HCT116 (cell line): ENCODE measurements around the gene ARL5C. TPM values are rescaled to one million over a fixed set of nuclear protein-coding genes. Genes with fewer than 3 reads are reported as not detected.
A peak's percentile ranks its signal among the peaks of the same experiment; 100 is the strongest.

ENCODE experiments used
- ATAC-seq: fragments of 200-7000 bp; cut with Tn5 transposase; 2 replicates; pipeline ENCODE4 v1.9.1; 2020; ENCODE audit warnings: mild to moderate bottlenecking, moderate library complexity
- BruUV-seq: library from RNA; stranded (reverse); fragments of 400-500 nt; replicated peaks from 2 replicates; lab custom pipeline; 2021; lab: Mats Ljungman, UMichigan
- CTCF ChIA-PET: fragments of 300-600 bp; sonication (Branson Sonifier 250); formaldehyde crosslinking; loops from one replicate; lab custom pipeline; 2021; ENCODE audit warnings: antibody characterized with exemption; lab: Charles Lee
- POLR2A ChIA-PET: fragments of 300-600, 350-600 bp; sonication (Branson Sonifier 250); formaldehyde crosslinking; loops from one replicate; lab custom pipeline; 2021; ENCODE audit warnings: antibody characterized with exemption; lab: Charles Lee
- RAD21 ChIA-PET, 2 experiments: fragments of 300-600 bp; sonication (Branson Sonifier 250); formaldehyde crosslinking; loops; one replicate each; lab custom pipeline; 2023; ENCODE audit warnings: low total read pairs in 2 of 2; ENCODE audit not compliant: uncharacterized antibody in 2 of 2, unreplicated experiment in 2 of 2, low non-redundant PET in 1 of 2; lab: Charles Lee
- DNase-seq: peaks from one replicate; pipeline ENCODE4 v3.0.0-alpha.2; 2010; ENCODE audit warnings: low read depth, low spot score
- H2AFZ ChIP-seq: fragments of 200-600 bp; shearing (Covaris generic), sonication (generic); 2 replicates; pipeline ENCODE4 v1.6.1; 2017; ENCODE audit warnings: low read depth, mixed run types, mixed read lengths, antibody characterized with exemption, low read length; ENCODE audit not compliant: poor library complexity, severe bottlenecking
- H3K27ac ChIP-seq: 2 replicates; pipeline ENCODE4 v1.5.1; 2012; ENCODE audit warnings: low read depth, low read length
- H3K27me3 ChIP-seq: fragments of 200-600 bp; sonication (generic); 2 replicates; pipeline ENCODE4 v1.6.1; 2016; ENCODE audit warnings: mixed run types, low read length, mixed read lengths; ENCODE audit not compliant: insufficient read depth
- H3K36me3 ChIP-seq, 2 experiments: fragments of 200-500 bp in 1 of 2; fragments of 200-600 bp in 1 of 2; sonication (Bioruptor generic) in 1 of 2; sonication (generic) in 1 of 2; 2 replicates each; pipeline versions ENCODE4 v1.5.1 to v1.6.1; 2014 to 2016; ENCODE audit warnings: low read length in 2 of 2, inconsistent platforms in 1 of 2, mixed read lengths in 1 of 2, mixed run types in 1 of 2; ENCODE audit not compliant: insufficient read depth in 2 of 2, control insufficient read depth in 1 of 2
- H3K4me1 ChIP-seq, 2 experiments: fragments of 200-600 bp in 1 of 2; sonication (generic) in 1 of 2; 2 replicates each; pipeline versions ENCODE4 v1.5.1 to v1.6.1; 2012 to 2017; ENCODE audit warnings: low read length in 2 of 2, inconsistent platforms in 1 of 2, mild to moderate bottlenecking in 1 of 2, mixed read lengths in 1 of 2, mixed run types in 1 of 2, moderate library complexity in 1 of 2; ENCODE audit not compliant: insufficient read depth in 2 of 2, control insufficient read depth in 1 of 2
- H3K4me2 ChIP-seq: fragments of 200-600 bp; sonication (generic); 2 replicates; pipeline ENCODE4 v1.6.1; 2017; ENCODE audit warnings: mixed run types, low read length, mixed read lengths
- H3K4me3 ChIP-seq, 2 experiments: fragments of 200-600 bp in 1 of 2; sonication (generic) in 1 of 2; replicated peaks in 1 of 2; 2 replicates each; pipeline ENCODE4 v1.5.1; 2011 to 2016; ENCODE audit warnings: low read length in 2 of 2, control low read depth in 1 of 2, low read depth in 1 of 2, mild to moderate bottlenecking in 1 of 2, mixed read lengths in 1 of 2, mixed run types in 1 of 2
- H3K79me2 ChIP-seq: fragments of 200-600 bp; sonication (generic); 2 replicates; pipeline ENCODE4 v1.6.1; 2017; ENCODE audit warnings: mild to moderate bottlenecking, mixed run types, low read length, moderate library complexity, mixed read lengths; ENCODE audit not compliant: insufficient read depth
- H3K9ac ChIP-seq: fragments of 200-600 bp; sonication (generic); 2 replicates; pipeline ENCODE4 v1.6.1; 2016; ENCODE audit warnings: low read length, mixed read lengths
- H3K9me2 ChIP-seq: fragments of 200-600 bp; sonication (generic), shearing (Covaris generic); 2 replicates; pipeline ENCODE4 v1.6.1; 2017; ENCODE audit warnings: mixed run types, mild to moderate bottlenecking, moderate library complexity; ENCODE audit not compliant: insufficient read depth
- H3K9me3 ChIP-seq, 2 experiments: fragments of 200-500 bp in 1 of 2; fragments of 200-600 bp in 1 of 2; sonication (Bioruptor generic) in 1 of 2; sonication (generic) in 1 of 2; 2 replicates each; pipeline ENCODE4 v1.6.1; 2014 to 2017; ENCODE audit warnings: low read length in 2 of 2, mixed read lengths in 2 of 2, inconsistent platforms in 1 of 2, low read depth in 1 of 2, mild to moderate bottlenecking in 1 of 2, mixed run types in 1 of 2, moderate library complexity in 1 of 2; ENCODE audit not compliant: control insufficient read depth in 1 of 2, insufficient read depth in 1 of 2
- H4K20me1 ChIP-seq: fragments of 200-600 bp; sonication (generic), shearing (Covaris generic); 2 replicates; pipeline ENCODE4 v1.6.1; 2017; ENCODE audit warnings: mixed run types, mild to moderate bottlenecking, moderate library complexity; ENCODE audit not compliant: insufficient read depth
- EGR1 ChIP-seq: IDR thresholded peaks from 2 replicates; pipeline ENCODE4 v1.6.1; 2012; ENCODE audit warnings: low read depth
- ELF1 ChIP-seq: IDR thresholded peaks from 2 replicates; pipeline ENCODE4 v1.6.1; 2012; ENCODE audit warnings: low read depth, borderline replicate concordance
- EZH2phosphoT487 ChIP-seq: fragments of 200-600 bp; IDR thresholded peaks from 2 replicates; pipeline ENCODE4 v1.6.1; 2018; ENCODE audit warnings: antibody characterized with exemption, borderline replicate concordance
- FOSL1 ChIP-seq: IDR thresholded peaks from 2 replicates; pipeline ENCODE4 v1.6.1; 2012; ENCODE audit warnings: low read depth
- RAD21 ChIP-seq: IDR thresholded peaks from 2 replicates; pipeline ENCODE4 v1.6.1; 2012; ENCODE audit warnings: low read depth, mild to moderate bottlenecking
- SIN3A ChIP-seq: IDR thresholded peaks from 2 replicates; pipeline ENCODE4 v1.6.1; 2012; ENCODE audit warnings: low read depth
- SP1 ChIP-seq: IDR thresholded peaks from 2 replicates; pipeline ENCODE4 v1.6.1; 2012; ENCODE audit warnings: low read depth
- SRF ChIP-seq: IDR thresholded peaks from 2 replicates; pipeline ENCODE4 v1.6.1; 2012; ENCODE audit warnings: low read depth
- YY1 ChIP-seq: IDR thresholded peaks from 2 replicates; pipeline ENCODE4 v1.6.1; 2011; ENCODE audit warnings: low read length, low read depth, moderate library complexity, mild to moderate bottlenecking; ENCODE audit not compliant: insufficient replicate concordance; ENCODE audit errors: extremely low read depth
- ZFX ChIP-seq: fragments of 450-650 bp; IDR thresholded peaks from 2 replicates; pipeline ENCODE4 v1.6.1; 2017
- ZNF274 ChIP-seq: fragments of 200-500 bp; sonication (Bioruptor generic); IDR thresholded peaks from 2 replicates; pipeline ENCODE4 v1.6.1; 2014; ENCODE audit warnings: mild to moderate bottlenecking, low read depth, low read length, inconsistent platforms
- intact Hi-C: fragments of 100-400 bp; cut with micrococcal nuclease; formaldehyde crosslinking; loops from 2 replicates; pipeline ENCODE4 v1.10.0; 2022
- total RNA-seq: library from RNA; stranded (reverse); gene quantifications from one replicate; pipeline ENCODE4 v1.2.1, GENCODE V29; 2021; ENCODE audit not compliant: unreplicated experiment
- TF ChIP-seq, protein P1 (sequence below), 3 experiments: fragments of 200-600 bp in 1 of 3; sonication (generic) in 1 of 3; IDR thresholded peaks in 2 of 3; conservative IDR thresholded peaks in 1 of 3; 2 replicates each; pipeline ENCODE4 v1.5.1; 2012 to 2017; ENCODE audit warnings: low read depth in 2 of 3, low read length in 2 of 3, antibody characterized with exemption in 1 of 3, borderline replicate concordance in 1 of 3, control low read depth in 1 of 3, mild to moderate bottlenecking in 1 of 3, mixed read lengths in 1 of 3, mixed run types in 1 of 3, moderate library complexity in 1 of 3; ENCODE audit not compliant: insufficient read depth in 1 of 3
- TF ChIP-seq, protein P2 (sequence below): IDR thresholded peaks from 2 replicates; pipeline ENCODE4 v1.6.1; 2011; ENCODE audit warnings: mild to moderate bottlenecking, low read length, moderate library complexity; ENCODE audit not compliant: insufficient replicate concordance; ENCODE audit errors: extremely low read depth
- TF ChIP-seq, protein P3 (sequence below): IDR thresholded peaks from 2 replicates; pipeline ENCODE4 v1.6.1; 2012
- TF ChIP-seq, protein P4 (sequence below): IDR thresholded peaks from 2 replicates; pipeline ENCODE4 v1.6.1; 2012; ENCODE audit warnings: low read depth
- TF ChIP-seq, protein P5 (sequence below): IDR thresholded peaks from 2 replicates; pipeline ENCODE4 v1.6.1; 2012

ARL5C gene
- total RNA-seq, 1 experiment from 2014 or later, result not detected

DNA sequence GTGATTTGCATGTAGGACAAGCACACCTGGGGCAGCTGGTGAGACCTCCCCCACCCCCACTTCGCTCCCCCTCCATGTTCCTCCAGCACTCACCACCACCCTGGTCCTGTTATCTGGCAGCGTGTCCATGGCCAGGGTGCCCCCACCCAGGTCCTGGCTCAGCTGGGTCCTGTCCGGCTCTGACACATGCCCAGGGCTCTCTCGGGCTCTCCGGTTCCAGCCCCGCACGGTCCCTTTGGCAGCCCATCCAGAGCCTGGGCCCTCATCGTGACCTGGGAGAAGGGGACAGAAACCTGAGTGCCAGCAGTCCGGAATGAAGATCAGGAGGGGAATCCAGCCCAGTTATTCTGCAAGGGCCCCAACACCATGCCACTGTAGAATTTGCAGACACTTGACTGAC lies 26.4 kb downstream of the ARL5C start:
- RAD21 ChIA-PET, result no interaction called here

More for the DNA sequence above, 26.4 kb downstream of the ARL5C start:
- Histone ChIP-seq H3K9me2 (no peaks in the 10 kb centered on the region), H3K4me3 (no peak overlapping the region), H3K9ac (no peak overlapping the region), H3K4me2 (peak overlapping the region; percentile 37; the same call in 1 of the 2 replicates), H3K79me2 (no peaks in the 10 kb centered on the region), H3K27me3 (no peaks in the 10 kb centered on the region), H3K4me1 (peaks cover 5 to 12% of the 10 kb centered on the region in 2 experiments; a peak in 3 of 4 replicates), H3K36me3 (no peaks in the 10 kb centered on the region), H3K27ac (no peak overlapping the region), H2AFZ (no peak overlapping the region), H3K9me3 (no peaks in the 10 kb centered on the region), H4K20me1 (no peaks in the 10 kb centered on the region)
- TF ChIP-seq RAD21 (no peak), EZH2phosphoT487 (no peak), SP1 (no peak), ZNF274 (no peak), FOSL1 (no peak), SIN3A (no peak), ELF1 (no peak), ZFX (no peak), EGR1 (no peak), SRF (no peak), YY1 (no peak)
- TF ChIP-seq, protein P1, sequence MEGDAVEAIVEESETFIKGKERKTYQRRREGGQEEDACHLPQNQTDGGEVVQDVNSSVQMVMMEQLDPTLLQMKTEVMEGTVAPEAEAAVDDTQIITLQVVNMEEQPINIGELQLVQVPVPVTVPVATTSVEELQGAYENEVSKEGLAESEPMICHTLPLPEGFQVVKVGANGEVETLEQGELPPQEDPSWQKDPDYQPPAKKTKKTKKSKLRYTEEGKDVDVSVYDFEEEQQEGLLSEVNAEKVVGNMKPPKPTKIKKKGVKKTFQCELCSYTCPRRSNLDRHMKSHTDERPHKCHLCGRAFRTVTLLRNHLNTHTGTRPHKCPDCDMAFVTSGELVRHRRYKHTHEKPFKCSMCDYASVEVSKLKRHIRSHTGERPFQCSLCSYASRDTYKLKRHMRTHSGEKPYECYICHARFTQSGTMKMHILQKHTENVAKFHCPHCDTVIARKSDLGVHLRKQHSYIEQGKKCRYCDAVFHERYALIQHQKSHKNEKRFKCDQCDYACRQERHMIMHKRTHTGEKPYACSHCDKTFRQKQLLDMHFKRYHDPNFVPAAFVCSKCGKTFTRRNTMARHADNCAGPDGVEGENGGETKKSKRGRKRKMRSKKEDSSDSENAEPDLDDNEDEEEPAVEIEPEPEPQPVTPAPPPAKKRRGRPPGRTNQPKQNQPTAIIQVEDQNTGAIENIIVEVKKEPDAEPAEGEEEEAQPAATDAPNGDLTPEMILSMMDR (IDR thresholded peaks at IDR 0.05 in 2 of 3, conservative IDR thresholded peaks at IDR 0.05 in 1 of 3; ENCODE audit: borderline replicate concordance in 1 of 3, insufficient read depth in 1 of 3, low read depth in 2 of 3, low read length in 2 of 3), result no peak
- TF ChIP-seq, protein P2, sequence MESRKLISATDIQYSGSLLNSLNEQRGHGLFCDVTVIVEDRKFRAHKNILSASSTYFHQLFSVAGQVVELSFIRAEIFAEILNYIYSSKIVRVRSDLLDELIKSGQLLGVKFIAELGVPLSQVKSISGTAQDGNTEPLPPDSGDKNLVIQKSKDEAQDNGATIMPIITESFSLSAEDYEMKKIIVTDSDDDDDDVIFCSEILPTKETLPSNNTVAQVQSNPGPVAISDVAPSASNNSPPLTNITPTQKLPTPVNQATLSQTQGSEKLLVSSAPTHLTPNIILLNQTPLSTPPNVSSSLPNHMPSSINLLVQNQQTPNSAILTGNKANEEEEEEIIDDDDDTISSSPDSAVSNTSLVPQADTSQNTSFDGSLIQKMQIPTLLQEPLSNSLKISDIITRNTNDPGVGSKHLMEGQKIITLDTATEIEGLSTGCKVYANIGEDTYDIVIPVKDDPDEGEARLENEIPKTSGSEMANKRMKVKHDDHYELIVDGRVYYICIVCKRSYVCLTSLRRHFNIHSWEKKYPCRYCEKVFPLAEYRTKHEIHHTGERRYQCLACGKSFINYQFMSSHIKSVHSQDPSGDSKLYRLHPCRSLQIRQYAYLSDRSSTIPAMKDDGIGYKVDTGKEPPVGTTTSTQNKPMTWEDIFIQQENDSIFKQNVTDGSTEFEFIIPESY, result no peak
- TF ChIP-seq, protein P3, sequence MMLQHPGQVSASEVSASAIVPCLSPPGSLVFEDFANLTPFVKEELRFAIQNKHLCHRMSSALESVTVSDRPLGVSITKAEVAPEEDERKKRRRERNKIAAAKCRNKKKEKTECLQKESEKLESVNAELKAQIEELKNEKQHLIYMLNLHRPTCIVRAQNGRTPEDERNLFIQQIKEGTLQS, result no peak
- TF ChIP-seq, protein P4, sequence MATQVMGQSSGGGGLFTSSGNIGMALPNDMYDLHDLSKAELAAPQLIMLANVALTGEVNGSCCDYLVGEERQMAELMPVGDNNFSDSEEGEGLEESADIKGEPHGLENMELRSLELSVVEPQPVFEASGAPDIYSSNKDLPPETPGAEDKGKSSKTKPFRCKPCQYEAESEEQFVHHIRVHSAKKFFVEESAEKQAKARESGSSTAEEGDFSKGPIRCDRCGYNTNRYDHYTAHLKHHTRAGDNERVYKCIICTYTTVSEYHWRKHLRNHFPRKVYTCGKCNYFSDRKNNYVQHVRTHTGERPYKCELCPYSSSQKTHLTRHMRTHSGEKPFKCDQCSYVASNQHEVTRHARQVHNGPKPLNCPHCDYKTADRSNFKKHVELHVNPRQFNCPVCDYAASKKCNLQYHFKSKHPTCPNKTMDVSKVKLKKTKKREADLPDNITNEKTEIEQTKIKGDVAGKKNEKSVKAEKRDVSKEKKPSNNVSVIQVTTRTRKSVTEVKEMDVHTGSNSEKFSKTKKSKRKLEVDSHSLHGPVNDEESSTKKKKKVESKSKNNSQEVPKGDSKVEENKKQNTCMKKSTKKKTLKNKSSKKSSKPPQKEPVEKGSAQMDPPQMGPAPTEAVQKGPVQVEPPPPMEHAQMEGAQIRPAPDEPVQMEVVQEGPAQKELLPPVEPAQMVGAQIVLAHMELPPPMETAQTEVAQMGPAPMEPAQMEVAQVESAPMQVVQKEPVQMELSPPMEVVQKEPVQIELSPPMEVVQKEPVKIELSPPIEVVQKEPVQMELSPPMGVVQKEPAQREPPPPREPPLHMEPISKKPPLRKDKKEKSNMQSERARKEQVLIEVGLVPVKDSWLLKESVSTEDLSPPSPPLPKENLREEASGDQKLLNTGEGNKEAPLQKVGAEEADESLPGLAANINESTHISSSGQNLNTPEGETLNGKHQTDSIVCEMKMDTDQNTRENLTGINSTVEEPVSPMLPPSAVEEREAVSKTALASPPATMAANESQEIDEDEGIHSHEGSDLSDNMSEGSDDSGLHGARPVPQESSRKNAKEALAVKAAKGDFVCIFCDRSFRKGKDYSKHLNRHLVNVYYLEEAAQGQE, result no peak
- TF ChIP-seq, protein P5, sequence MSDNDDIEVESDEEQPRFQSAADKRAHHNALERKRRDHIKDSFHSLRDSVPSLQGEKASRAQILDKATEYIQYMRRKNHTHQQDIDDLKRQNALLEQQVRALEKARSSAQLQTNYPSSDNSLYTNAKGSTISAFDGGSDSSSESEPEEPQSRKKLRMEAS, result no peak
- intact Hi-C loops, result no loop called here
- POLR2A ChIA-PET, result no interaction called here
- ATAC-seq, result no peak; the same call in 1 of the 2 replicates
- DNase-seq, result no peak
- no TSS peak for BruUV-seq
- CTCF ChIA-PET, result interaction anchor here (1.1 kb wide), 1 partner anchor 157 kb away, joined by 3 read pairs; no protein-coding TSS in a partner anchor
